NOMO-1 treated with DMSO at 0.1 percent for 48 hours (cell line): ENCODE data around the gene PALD1.

Experiments used
- DNase-seq: peaks from one replicate; lab custom pipeline; 2025; ENCODE audit not compliant: unreplicated experiment; lab: John Stamatoyannopoulos, UW

The PALD1 gene

DNA sequence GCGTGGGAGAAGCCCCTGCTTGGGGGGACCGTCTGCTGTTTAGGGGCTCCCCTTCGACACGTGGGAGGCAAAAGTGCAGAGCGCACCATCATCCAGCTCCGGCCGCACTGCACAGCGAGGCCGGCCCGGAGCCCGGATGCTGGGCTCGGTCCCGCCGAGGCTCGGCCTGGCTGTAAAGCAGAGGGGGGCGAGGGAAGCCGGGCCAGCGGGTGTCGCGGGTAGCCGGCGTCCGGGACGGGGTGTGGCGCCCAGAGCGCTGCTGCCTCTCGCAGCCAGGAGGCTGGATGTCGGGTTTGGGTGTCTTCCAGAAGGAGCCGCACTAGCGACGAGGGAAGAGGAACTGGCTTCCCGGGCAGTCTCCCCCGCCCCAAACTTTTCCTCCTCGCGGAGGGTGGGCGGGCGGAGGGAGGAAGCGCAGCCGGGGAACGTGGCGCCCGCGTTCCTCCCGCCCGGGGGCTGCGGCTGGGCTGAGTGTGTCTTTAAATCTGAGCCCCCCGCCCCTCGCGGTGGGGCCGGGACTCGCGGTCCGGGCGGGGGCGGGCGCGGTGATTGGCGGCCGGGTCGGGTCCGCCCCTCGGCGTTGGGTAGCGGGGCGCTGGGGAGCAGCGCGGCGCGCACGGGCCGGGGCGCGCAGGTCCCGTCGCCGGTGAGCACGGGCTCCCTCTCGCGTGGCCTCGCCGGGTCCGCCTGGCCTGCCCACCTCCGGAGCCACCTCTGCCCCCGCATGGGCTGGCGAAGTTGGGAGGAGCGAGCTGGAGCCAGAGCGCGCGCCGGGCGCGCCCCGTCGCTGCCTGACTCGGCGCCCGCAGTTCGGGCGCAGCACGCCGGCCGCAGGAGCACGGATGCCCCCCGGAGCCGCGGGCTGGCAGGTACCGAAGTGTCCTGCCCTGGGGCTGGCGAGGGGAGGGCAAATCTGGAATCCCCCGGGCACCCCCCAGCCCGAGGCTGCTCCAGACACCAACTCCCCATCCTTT, at the start of gene PALD1:
TSS of gene PALD1 (plus strand) at position 577 of the 974 bp plus-strand sequence. CDS start 47,185 bp downstream, outside the sequence.
- DNase-seq: peak; percentile 3

DNA sequence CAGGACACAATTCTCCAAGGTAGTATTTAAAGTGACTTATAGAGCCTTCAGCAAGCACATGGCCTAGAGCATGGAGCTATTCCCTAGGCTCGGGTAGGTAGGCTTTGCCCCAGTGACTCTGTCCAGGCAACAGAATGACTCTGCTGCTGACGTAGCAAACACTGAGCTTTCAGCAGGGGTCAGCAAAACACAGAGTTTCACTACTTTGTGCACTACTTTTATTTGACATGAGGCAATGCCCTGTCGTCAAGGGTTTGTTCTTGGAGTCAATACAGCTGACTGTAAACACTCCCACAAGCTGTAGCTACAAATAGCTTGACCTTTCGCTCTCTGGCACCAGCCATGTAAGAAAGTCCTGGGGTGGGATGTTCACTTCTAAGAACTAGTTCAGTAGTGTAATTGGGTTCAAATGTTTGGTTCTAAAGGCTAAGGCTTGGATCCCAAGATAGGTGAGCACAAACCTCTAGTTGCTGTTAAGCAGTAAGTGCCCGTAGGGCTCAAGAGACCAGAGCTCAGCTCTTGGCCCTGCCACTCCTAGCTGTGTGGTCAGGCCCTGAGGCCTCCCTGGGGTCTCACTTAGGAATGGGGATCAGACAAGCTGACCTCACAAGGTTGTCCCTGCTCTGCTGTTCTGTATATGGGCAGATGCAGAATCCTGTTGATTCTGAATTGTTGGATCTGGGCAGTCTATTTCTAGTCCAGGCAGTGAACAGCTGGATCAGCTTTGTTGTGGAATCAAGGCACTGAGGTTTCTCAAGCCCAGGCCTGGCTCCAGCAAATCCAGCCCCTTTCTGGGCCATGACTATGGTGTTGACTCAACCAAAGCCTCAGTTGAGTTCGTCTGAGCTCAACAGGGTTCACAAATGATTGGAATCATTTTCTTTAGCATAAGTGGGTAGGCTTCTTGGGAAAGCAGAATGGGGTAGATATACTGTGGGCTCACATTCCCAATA, 47.8 kb upstream of the PALD1 start:
- DNase-seq: no peak

DNA sequence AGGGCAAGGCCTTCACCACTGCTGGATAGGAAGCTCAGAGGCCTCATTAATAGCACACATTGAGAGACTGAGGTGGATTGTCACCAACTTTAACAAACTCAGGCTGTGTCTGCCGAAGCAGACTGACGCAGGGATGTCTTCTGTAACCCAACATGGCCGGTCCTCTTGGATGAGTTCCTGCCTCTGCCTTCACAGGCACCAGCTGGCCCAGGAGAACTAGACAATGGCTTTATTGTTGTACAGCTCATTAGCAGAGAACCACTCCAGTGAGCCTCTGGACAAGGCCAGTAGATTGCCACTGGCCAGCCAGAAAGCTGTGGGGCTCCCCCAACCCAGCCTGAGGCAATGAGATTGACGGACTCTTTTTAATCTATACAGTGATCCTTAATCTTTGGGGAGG, 46.5 kb upstream of the PALD1 start:
- DNase-seq: no peak

DNA sequence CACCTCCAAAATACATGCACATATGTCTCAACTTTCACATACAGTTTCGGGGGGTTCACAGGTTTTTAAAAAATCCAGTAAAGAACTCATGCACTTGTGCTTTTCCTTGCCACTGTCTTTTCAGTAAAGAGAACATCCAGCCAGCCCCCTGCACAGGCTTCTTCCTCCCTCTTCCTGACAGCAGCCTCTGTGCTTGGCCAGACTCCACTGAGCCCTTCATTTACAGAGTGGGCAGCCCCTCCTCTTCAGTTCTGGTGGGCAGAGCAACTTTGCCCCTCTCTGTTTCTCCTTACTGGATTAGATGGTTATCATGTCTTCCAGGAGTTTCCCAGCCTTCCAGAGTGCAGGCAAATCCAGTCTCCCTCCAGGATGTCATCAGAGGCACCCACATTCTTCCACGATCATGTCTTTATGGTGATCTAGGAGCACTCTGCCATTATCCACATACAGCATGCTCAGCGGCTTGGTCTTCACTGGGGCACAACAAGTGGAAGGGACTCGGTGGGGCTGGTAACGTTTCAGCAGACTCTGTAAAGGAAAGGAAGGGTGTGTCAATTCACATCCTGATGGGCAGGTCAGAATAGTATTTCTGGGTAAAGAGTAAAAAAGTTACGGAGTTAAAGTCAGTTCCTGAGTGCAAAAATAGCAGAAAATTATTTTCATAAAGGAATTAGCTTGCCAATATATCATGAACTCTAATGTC, 45.9 kb upstream of the PALD1 start:
- DNase-seq: no peak

DNA sequence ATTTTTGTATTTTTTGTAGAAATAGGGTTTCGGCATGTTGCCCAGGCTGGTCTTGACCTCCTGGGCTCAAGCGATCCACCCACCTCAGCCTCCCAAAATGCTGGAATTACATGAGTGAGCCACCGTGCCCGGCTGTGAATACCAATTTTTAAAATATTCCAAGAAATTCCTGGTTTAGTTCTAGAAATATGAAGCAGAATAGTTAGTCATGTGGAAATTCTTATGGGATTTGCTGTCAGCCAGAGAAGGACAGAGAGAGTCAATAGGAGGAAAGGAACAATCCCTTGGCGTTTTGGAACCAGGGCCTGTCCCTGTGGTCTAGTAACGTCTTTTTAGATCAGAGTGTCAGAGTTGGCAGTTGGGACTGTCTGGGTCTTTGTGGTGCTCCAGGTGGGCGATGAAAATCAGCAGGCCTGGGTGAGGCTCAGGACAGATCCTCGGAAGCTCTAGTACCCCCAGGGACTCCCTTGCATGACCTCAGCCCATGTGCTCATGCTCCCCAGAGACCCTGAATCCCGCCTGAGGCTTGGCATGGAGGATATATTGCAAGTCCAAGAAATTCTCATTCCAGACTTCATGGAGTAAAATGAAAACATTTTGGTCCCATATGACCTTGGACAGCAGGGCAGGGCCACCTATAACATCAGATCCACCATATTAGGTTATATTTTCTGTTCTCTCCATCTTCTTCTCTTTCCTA, 44.8 kb upstream of the PALD1 start:
- DNase-seq: no peak

DNA sequence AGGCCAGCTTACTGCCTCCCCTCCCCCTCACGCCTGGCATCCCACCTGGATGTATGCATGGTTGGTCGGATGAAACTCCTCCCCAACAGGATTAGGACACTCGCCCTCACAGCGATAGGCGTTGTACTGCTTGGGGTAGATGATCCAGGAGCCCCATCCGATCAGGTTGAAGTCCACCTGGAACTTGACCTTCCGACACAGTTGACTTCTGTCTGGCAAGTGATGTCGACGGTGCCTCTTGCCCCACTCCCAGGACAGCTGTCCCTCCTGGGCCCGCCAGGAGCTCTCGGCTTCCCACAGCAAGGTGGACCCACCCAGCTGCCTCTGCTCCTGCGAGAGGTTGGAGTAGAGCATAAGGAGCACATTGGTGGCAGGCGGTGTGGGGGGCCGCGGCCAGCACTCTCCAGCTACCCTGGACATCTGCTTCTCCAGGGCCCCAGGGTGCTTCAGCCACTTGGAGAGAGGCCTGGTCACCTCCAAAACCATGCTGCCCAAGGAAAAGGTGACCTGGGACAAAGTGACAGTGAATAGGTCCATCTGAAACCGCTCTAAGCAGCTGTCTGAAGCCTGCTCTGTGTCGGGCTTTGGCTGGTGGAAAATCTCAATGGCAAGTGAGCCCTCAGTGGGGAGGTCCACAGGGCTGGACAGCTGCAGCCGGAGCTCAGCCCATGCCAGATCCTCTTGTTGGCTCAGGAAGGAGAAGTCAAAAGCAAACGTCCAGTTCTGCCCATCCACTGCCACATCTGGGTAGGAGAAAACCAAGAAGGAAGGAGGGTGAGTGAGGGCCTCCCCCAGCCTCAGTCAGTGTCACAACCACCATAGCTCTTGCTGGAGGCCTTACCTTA, 43.1 kb upstream of the PALD1 start:
- no peak for DNase-seq

DNA sequence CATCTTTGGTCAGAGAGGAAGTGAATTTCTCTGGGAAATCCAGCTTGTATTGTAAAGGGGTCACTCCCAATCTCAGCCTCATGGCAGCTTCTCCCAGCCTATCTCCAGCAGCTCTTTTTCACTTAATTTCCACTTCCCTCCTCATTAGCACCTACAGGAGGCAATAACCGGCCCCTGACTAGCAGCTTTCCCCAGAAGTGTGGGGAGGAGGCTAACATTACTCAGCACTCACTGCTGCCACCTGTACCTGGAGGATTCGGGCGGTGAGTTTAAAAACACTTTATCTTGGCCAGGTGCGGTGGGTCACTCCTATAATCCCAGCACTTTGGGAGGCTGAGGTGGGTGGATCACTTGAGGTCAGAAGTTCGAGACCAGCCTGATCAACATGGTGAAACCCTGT, 40.8 kb upstream of the PALD1 start:
- no peak for DNase-seq

DNA sequence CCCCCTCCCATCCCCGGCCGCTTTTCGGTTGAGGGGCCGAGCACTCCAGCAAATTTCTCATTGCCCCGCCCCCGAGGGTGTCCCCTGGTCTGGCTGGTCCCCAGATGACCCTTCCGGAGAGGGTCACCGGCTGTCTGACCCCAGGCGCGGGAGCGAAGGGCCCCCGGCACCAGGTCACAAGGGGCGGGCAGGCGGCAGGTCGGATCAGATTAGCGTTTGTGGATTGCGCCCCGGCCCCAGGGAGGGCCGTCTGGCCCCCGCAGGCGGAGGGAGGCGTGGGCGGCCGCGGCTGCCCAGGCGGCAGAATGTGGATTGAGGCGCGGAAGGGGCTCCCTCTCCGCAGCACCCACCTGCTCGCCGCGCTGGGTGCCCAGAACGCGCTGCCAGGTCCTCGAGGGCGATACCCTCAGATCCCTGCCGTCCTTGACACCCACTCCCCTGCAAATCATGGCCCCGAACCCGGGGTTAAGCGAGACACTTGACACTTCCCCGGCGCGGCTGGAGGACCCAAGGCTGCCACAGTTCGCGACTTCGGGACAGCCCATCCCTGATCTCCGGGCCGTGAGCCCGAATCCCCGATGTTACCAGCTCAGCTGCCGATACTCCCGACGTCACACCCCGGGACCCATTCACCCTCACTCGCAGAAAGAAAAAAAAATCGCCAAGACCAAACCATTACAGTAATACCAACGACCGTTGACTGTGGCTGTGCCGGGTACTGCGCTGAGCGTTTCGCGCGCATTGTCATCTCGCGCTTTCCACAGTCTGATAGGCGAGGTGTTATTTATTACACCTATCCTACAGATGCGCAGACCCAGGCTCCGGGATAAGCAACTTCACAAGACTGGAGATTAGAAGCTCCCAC, 38.0 kb upstream of the PALD1 start:
- no peak for DNase-seq

DNA sequence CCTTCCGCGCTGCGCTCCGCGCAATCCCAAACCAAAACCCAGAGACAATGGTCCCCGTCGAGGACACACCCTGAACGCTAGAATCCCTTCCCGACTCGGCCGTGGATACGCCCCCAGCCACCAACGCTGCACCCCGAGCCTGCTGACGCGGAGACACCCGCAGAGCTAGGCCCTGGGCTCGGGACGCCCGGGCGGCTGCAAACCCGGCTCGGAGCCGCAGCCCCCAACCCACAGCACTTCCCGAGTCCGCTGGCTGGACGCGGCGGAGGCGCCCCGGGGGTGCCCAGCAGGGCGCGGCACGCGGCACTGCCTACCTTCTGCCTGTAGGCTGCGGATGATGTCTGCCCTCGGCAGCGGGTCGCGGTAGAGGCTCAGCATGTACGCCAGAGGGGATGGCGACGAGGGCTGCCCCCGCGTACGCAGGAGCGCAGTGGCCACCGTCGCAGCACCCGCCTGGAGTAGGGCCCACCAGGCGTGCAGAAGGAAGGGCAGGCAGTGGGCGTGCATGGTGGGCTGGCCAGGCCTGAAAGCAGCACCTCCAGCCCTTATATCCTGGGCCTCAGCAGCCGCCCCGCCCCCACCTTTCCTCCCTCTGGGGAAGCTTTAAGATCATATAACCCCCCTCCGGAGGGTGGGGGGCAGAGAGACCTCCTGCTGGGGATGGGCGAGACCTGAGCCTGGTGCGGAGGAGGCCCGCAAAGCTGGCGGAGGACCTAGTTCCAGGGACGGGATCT, 37.2 kb upstream of the PALD1 start, which contains the start of gene NODAL:
TSS of gene NODAL (minus strand) at position 521 of the 734 bp plus-strand sequence. CDS start at position 507, 14 bp downstream.
- no peak for DNase-seq

DNA sequence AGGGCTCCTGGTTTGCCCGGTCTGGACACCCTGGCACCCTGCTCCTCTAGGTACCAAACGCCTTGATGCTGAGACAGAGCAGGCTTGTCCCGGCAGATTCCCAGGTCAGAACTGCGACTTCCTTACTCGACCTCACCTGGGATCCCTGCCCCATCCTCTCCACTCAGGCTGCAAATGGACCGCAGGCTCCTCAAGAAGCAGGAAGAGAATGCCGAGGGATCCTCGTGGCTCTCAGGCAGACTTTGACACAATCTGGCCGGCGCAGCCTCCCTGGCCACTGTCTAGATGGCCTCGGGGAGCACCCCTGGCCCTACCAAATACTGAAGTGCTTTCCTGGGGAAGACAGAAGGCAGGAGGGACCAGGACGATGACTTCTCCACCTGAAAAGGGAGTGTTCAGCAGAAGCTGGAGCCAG, 36.7 kb upstream of the PALD1 start:
- no peak for DNase-seq

DNA sequence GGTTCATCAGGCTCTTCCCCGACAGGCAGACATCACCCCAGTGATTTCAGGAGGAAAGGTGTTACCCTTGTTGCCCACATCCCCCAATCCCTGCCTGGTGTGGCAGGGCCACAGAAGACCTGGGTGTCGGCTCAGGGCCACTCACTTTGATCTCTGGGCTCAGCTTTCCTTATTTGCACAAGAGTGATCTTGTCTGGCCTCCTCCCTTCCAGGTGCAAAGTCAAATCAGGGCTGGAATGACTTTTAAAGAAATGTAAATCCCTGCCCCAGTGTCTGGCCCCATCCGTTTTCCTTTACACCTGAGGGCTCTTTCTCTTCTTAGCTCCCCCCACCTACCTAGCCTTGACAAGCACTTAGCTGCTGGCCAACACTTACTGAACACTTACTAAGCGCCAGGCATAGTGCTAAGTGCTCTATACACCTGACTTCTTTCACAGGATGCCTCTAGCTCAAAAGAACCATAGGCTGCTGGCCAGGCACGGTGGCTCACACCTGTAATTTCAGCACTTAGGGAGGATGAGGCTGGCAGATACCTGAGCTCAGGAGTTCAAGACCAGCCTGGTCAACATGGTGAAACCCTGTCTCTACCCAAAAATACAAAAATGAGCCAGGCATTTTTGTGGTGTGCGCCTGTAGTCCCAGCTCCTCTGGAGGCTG, 36.1 kb upstream of the PALD1 start:
- DNase-seq: no peak

DNA sequence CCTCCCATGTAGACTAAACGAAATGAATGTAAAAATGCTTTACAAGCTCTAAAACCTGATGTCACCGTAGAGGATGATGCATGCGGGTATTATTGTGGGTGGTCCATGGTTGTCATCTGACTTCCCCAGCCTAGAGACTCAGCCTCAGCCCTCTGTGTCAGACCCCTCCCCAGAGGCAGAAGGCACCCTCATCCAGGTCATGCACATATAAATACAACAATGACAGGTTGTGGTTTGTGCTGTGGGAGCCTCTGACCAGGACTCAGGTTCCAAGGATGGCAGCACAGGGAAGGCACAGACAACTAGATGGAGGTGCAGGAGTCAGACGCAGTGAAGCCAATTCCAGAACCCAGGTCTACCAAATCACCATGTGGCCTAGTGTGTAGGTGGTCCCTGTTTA, 33.8 kb upstream of the PALD1 start:
- DNase-seq: no peak

DNA sequence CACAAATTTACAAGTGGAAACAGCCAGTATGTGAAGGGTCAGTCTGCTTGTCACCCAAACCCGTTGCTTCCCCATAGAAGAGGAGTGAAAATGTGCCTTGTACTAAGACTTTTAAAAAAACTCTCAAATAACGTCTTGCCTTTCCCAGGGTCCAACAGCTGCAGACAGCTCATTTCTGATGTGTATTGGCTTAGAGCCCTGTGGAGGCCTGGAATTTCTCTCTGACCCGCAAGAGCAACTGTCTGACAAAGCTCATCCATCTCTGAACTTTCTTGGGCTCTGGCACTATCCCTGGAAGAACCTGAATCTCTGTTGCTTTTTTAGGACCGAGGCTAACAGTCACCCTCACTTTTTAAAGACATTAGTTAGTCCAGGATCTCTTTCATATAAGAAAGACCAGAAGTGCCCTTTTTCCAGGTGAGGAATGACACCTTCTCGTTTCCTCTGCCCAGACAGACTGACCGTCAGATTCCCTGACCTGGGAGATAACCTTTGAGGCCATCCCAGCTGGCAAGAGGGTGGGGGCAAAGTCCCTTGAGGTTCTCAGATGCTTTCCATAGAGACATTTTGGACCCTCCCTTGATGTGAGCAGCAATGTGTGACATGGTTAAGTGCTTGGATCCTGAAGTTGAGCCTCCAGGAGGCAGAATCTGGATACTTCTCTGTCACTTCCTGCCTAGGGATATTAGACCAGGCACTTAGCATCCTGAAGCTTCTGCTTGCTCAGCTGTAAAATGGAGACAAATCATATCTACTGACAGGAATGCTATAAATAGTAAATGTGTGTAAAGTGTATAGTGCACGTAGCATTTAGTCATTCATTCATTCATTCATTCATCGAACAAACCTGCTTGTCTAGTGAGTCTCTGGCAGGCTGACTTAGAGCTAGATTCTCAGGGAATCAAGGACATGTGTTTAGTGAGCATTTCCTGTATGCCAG, 32.6 kb upstream of the PALD1 start:
- DNase-seq: no peak

DNA sequence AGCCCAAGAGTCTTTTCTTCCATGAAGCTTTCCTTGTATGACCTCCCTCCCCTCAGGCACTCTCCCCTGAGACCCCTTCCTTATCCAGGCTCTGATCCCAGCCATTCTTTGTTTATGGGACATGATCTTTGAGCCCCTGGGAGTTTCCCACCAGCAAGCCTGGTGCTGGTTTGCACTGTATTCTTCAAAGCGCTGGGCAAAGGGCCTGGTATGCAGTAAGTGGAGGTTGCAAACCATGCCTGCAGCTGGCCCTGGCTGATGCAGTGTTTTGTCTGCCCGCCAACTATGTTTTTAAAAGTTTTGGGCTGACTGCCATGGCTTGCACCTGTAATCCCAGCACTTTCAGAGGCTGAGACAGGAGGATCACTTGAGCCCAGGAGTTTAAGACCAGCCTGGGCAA, 30.3 kb upstream of the PALD1 start:
- DNase-seq: no peak

DNA sequence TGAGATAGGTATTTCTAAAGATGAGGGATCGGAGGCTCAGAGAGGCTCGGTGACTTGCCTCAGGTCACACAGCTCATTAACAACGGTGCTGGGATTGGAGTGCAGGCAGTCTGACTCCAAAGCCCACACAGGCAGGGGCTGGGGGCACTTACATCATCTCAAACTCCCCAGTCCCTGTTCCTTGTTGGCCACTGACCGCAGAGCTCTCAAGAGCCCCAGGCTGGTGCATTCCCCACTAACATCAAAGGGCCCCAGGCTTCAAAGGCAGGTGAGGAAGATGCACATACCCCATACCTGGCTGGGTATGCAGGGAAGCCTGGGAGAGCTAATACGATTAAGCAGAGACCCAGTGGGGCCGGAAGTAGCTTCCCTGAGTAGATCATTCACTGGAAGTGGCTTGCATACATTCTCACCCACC, 23.3 kb upstream of the PALD1 start:
- no peak for DNase-seq

DNA sequence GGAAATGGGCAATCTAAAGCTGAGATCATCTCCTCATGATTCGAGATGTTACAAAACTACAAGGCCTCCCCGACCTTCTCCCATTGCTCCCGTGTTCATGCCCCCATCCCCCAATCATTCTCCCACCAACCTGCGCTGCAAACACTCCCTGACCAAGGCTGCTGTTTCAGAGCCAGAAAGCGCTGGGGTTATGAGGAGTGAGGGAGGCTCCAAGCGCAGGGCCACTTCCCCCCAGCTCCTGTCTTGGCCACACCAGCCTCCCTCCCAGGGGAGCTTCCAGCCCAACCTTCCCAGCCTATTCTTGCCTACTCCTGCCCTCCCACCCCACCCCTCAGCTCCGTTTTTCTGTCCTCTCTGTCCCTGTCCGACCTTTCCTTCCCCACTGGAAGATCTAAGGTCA, 22.4 kb upstream of the PALD1 start:
- no peak for DNase-seq
